SU-DHL-6 (cell line): ENCODE data around the gene HIRIP3.

Experiments
- H2AFZ ChIP-seq: fragments of 200-600 bp; sonication (generic); 2 replicates; pipeline ENCODE4 v1.6.1; 2014; ENCODE audit warnings: low read depth, mild to moderate bottlenecking, moderate library complexity, mixed read lengths, antibody characterized with exemption, low read length; ENCODE audit not compliant: severe bottlenecking
- H3F3A ChIP-seq: fragments of 200-600 bp; shearing (Covaris generic); 2 replicates; pipeline ENCODE4 v1.6.0; 2016; ENCODE audit warnings: antibody characterized with exemption, mild to moderate bottlenecking; ENCODE audit not compliant: insufficient read depth
- H3K27ac ChIP-seq: fragments of 200-600 bp; sonication (generic); 2 replicates; pipeline ENCODE4 v1.5.1; 2016; ENCODE audit warnings: low read depth, mild to moderate bottlenecking, low read length, moderate library complexity, mixed read lengths
- H3K27me3 ChIP-seq: fragments of 200-600 bp; sonication (generic), shearing (Covaris generic); 2 replicates; pipeline ENCODE4 v1.6.0; 2014; ENCODE audit warnings: mild to moderate bottlenecking, low read length
- H3K36me3 ChIP-seq: fragments of 200-600 bp; sonication (generic); 2 replicates; pipeline ENCODE4 v1.6.1; 2014; ENCODE audit warnings: mild to moderate bottlenecking, low read length, mixed read lengths
- H3K4me2 ChIP-seq: fragments of 300-600, 200-600 bp; shearing (Covaris generic), sonication (generic); 2 replicates; pipeline ENCODE4 v1.6.0; 2014; ENCODE audit warnings: low read length, low read depth, mild to moderate bottlenecking; ENCODE audit not compliant: poor library complexity, severe bottlenecking
- H3K4me3 ChIP-seq: fragments of 200-600 bp; sonication (generic); 2 replicates; pipeline ENCODE4 v1.5.1; 2014; ENCODE audit warnings: antibody characterized with exemption, low read length, mild to moderate bottlenecking, mixed read lengths; ENCODE audit not compliant: insufficient read depth, poor library complexity, severe bottlenecking
- H3K79me2 ChIP-seq: fragments of 200-600 bp; sonication (generic); 2 replicates; pipeline ENCODE4 v1.6.1; 2014; ENCODE audit warnings: mild to moderate bottlenecking, low read length, moderate library complexity; ENCODE audit not compliant: insufficient read depth
- H3K9ac ChIP-seq: fragments of 200-600 bp; sonication (generic); 2 replicates; pipeline ENCODE4 v1.7.0; 2014; ENCODE audit warnings: mild to moderate bottlenecking, low read length
- H3K9me2 ChIP-seq: fragments of 200-600 bp; sonication (generic); replicated peaks from 2 replicates; pipeline ENCODE4 v1.6.1; 2014; ENCODE audit warnings: low read length; ENCODE audit not compliant: insufficient read depth
- H3K9me3 ChIP-seq: fragments of 200-600 bp; sonication (generic); 2 replicates; pipeline ENCODE4 v1.6.1; 2014; ENCODE audit warnings: low read length, mixed read lengths; ENCODE audit not compliant: insufficient read depth
- H4K20me1 ChIP-seq: fragments of 200-600 bp; sonication (generic); 2 replicates; pipeline ENCODE4 v1.6.1; 2014; ENCODE audit warnings: low read depth, mild to moderate bottlenecking, antibody characterized with exemption, low read length, moderate library complexity, mixed read lengths
- EZH2phosphoT487 ChIP-seq: fragments of 200-600 bp; sonication (generic), shearing (Covaris generic); conservative IDR thresholded peaks from 2 replicates; pipeline ENCODE4 v1.6.1; 2018; ENCODE audit warnings: mild to moderate bottlenecking, antibody characterized with exemption, low read length, moderate library complexity, mixed read lengths
- TF ChIP-seq, protein P1 (sequence below): fragments of 200-600 bp; sonication (generic); IDR thresholded peaks from one replicate; pipeline ENCODE4 v1.5.1; 2017; ENCODE audit warnings: antibody characterized with exemption, mild to moderate bottlenecking, low read length, moderate library complexity; ENCODE audit not compliant: insufficient read depth, poor library complexity, severe bottlenecking

The HIRIP3 gene

DNA sequence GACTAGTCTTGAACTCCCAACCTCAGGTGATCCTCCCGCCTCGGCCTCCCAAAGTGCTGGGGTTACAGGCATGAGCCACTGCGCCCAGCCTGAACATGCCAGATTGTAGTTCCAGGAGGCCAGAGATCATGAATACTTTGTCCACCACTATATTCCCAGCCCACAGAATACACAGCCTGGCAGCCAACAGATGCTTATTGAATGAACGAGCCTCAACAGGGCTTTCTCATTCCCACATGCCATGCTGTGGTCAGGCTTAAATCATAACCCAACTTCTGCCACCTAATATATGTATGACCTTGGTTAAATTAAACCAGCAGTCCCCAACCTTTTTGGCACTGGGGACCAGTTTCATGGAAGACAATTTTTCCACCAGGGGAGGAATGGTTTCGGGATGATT, 36.7 kb downstream of the HIRIP3 start:
- Histone ChIP-seq H2AFZ (no peak overlapping the region), H3K79me2 (no peaks in the 10 kb centered on the region)

GRCh38 chr16:29951625-29952365, 43.6 kb downstream of the HIRIP3 start:
- H3K9me2 ChIP-seq, result no peaks in the 10 kb centered on the region
- TF ChIP-seq EZH2phosphoT487, result no peak
- TF ChIP-seq, protein P1, sequence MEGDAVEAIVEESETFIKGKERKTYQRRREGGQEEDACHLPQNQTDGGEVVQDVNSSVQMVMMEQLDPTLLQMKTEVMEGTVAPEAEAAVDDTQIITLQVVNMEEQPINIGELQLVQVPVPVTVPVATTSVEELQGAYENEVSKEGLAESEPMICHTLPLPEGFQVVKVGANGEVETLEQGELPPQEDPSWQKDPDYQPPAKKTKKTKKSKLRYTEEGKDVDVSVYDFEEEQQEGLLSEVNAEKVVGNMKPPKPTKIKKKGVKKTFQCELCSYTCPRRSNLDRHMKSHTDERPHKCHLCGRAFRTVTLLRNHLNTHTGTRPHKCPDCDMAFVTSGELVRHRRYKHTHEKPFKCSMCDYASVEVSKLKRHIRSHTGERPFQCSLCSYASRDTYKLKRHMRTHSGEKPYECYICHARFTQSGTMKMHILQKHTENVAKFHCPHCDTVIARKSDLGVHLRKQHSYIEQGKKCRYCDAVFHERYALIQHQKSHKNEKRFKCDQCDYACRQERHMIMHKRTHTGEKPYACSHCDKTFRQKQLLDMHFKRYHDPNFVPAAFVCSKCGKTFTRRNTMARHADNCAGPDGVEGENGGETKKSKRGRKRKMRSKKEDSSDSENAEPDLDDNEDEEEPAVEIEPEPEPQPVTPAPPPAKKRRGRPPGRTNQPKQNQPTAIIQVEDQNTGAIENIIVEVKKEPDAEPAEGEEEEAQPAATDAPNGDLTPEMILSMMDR, result no peak
- H3K27me3 ChIP-seq, result no peaks in the 10 kb centered on the region
- no peak overlapping the region for H2AFZ ChIP-seq
- peaks cover 4% of the 10 kb centered on the region; the same call in 1 of the 2 replicates for H3F3A ChIP-seq
- no peak overlapping the region for H3K27ac ChIP-seq
- no peaks in the 10 kb centered on the region for H4K20me1 ChIP-seq
- no peaks in the 10 kb centered on the region for H3K79me2 ChIP-seq
- H3K9ac ChIP-seq, result no peak overlapping the region
- no peaks in the 10 kb centered on the region for H3K9me3 ChIP-seq
- H3K36me3 ChIP-seq, result no peaks in the 10 kb centered on the region
- no peak overlapping the region for H3K4me3 ChIP-seq
- no peak overlapping the region for H3K4me2 ChIP-seq

More for the DNA sequence above, 36.7 kb downstream of the HIRIP3 start:
- Histone ChIP-seq H3K4me3 (no peak overlapping the region), H3K27ac (no peak overlapping the region), H3K36me3 (no peaks in the 10 kb centered on the region), H3K9ac (no peak overlapping the region), H4K20me1 (no peaks in the 10 kb centered on the region), H3K9me3 (no peaks in the 10 kb centered on the region), H3K4me2 (no peak overlapping the region), H3F3A (peaks cover 4% of the 10 kb centered on the region; the same call in 1 of the 2 replicates), H3K9me2 (no peaks in the 10 kb centered on the region), H3K27me3 (no peaks in the 10 kb centered on the region)
- no peak for TF ChIP-seq EZH2phosphoT487
- TF ChIP-seq, protein P1, result no peak

- Histone ChIP-seq H4K20me1 (no peaks in the 10 kb centered on the region), H3K9me2 (no peaks in the 10 kb centered on the region), H3K4me3 (no peak overlapping the region), H3K27ac (no peak overlapping the region), H2AFZ (no peak overlapping the region), H3K36me3 (no peaks in the 10 kb centered on the region), H3F3A (no peaks in the 10 kb centered on the region), H3K9ac (no peak overlapping the region), H3K9me3 (no peaks in the 10 kb centered on the region), H3K27me3 (no peaks in the 10 kb centered on the region), H3K79me2 (no peaks in the 10 kb centered on the region), H3K4me2 (no peak overlapping the region)
- TF ChIP-seq, protein P1, result no peak
- TF ChIP-seq EZH2phosphoT487, result no peak
These were observed 44.5 kb downstream of the HIRIP3 start for GRCh38 chr16:29950806-29951461.
